ENCODE results near the gene TBC1D22A. TPM values are rescaled to one million over a fixed set of nuclear protein-coding genes. Genes with fewer than 3 reads are reported as not detected.
A peak's percentile ranks its signal among the peaks of the same experiment; 100 is the strongest.

The TBC1D22A gene
- total and polyA plus RNA-seq, 10 of the 15 experiments (the other 5 are each of a cell fraction or from before 2014, with no cell fraction given): 0.63 to 44.7 (median 27.4) TPM

- Histone ChIP-seq H3K79me2 (ENCODE audit: control insufficient read depth, insufficient read depth, low read length) (no peaks in the 10 kb centered on the region), H3K9me3 (replicated peaks; ENCODE audit: control insufficient read depth, insufficient read depth, low read length) (no peaks in the 10 kb centered on the region), H3K4me1 (ENCODE audit: control insufficient read depth, insufficient read depth, low read length) (no peaks in the 10 kb centered on the region), H3K4me2 (ENCODE audit: control insufficient read depth, insufficient read depth) (no peak overlapping the region), H3K36me3 (ENCODE audit: control insufficient read depth in 2 of 2, insufficient read depth in 2 of 2, low read length in 1 of 2) (no peaks in the 10 kb centered on the region), H4K20me1 (ENCODE audit: control insufficient read depth, insufficient read depth) (no peaks in the 10 kb centered on the region), H3K27me3 (replicated peaks in 1 of 2; ENCODE audit: control insufficient read depth in 2 of 2, insufficient read depth in 2 of 2, low read length in 1 of 2) (no peaks in the 10 kb centered on the region), H3K27ac (ENCODE audit: control insufficient read depth, insufficient read depth) (no peak overlapping the region), H3K4me3 (no peak overlapping the region), H2AFZ (ENCODE audit: control insufficient read depth, low read depth, low read length) (no peak overlapping the region), H3K9ac (ENCODE audit: control insufficient read depth, insufficient read depth, low read length) (no peak overlapping the region)
- ChIA-PET POLR2A (no interaction called here), RAD21 (ENCODE audit: unreplicated experiment) (interaction anchor here (0.8 to 1.0 kb wide), 2 partner anchors 265 to 1279 kb away, joined by 3 to 4 read pairs; no protein-coding TSS in a partner anchor), SMC1A (ENCODE audit: uncharacterized antibody, unreplicated experiment) (interaction anchor here (0.5 to 1.8 kb wide), 3 partner anchors 12 to 1278 kb away, joined by 3 to 6 read pairs (median 3); no protein-coding TSS in a partner anchor), CTCF (interaction anchor here (0.7 to 2.3 kb wide), 4 partner anchors 10 to 1280 kb away, joined by 3 to 8 read pairs (median 6); no protein-coding TSS in a partner anchor)
- TF ChIP-seq MAX (IDR thresholded peaks at IDR 0.05; ENCODE audit: low read depth, low read length) (no peak), MYB (IDR thresholded peaks at IDR 0.05; ENCODE audit: borderline replicate concordance, low read depth, low read length) (no peak), CREB1 (IDR thresholded peaks at IDR 0.05; ENCODE audit: low read depth) (no peak), CHD1 (IDR thresholded peaks at IDR 0.05; ENCODE audit: low read depth, low read length) (no peak), RFX5 (IDR thresholded peaks at IDR 0.05; ENCODE audit: low read depth, low read length) (no peak), WRNIP1 (IDR thresholded peaks at IDR 0.05; ENCODE audit: borderline replicate concordance, low read depth, low read length) (no peak), RAD21 (IDR thresholded peaks at IDR 0.05; ENCODE audit: insufficient read depth, low read depth, low read length) (peak; percentile 71), USF1 (IDR thresholded peaks at IDR 0.05; ENCODE audit: borderline replicate concordance, extremely low read length, insufficient read depth, low read depth, low read length) (no peak), HDAC6 (IDR thresholded peaks at IDR 0.05; ENCODE audit: unreplicated experiment) (no peak), SMC3 (IDR thresholded peaks at IDR 0.05; ENCODE audit: borderline replicate concordance, low read length) (peak; percentile 70), STAT1 (conservative IDR thresholded peaks at IDR 0.05) (no peak), BRCA1 (IDR thresholded peaks at IDR 0.05; ENCODE audit: low read depth, low read length) (no peak), ASH2L (IDR thresholded peaks at IDR 0.05; ENCODE audit: borderline replicate concordance, low read depth) (no peak), NKRF (conservative IDR thresholded peaks at IDR 0.05) (no peak), CTCF (IDR thresholded peaks at IDR 0.05 in 2 of 3, conservative IDR thresholded peaks at IDR 0.05 in 1 of 3; ENCODE audit: control insufficient read depth in 2 of 3, extremely low read depth in 1 of 3, insufficient read depth in 1 of 3, low read depth in 3 of 3, low read length in 3 of 3) (peak; percentile 83 to 91 (median 90)), IRF3 (IDR thresholded peaks at IDR 0.05) (no peak), CBFB (IDR thresholded peaks at IDR 0.05; ENCODE audit: low read depth) (no peak)
- intact Hi-C loops (cut with micrococcal nuclease; ENCODE audit: unreplicated experiment) (loop anchor here (1.0 kb wide), 1 partner anchor 1279 kb away; no protein-coding TSS in a partner anchor), in situ Hi-C loops (cut with MboI) (no loop called here)
- no TSS peak for BruUV-seq (replicated peaks)
- FAIRE-seq (no peak), DNase-seq (ENCODE audit: low read depth, low spot score) (no peak), ATAC-seq (peak; percentile 76)
- WGBS (ENCODE audit: insufficient coverage, insufficient replicate concordance, low lambda C conversion rate, missing lambda C conversion rate): 46% methylated on average over 16 of the region's 16 CpGs
Measured at GRCh38 chr22:47213571-47214230, 451.3 kb downstream of the TBC1D22A start.

All from GM12878 (cell line).